ENCODE measurements around the gene WWOX.

GRCh38 chr16:79169239-79169638 is 1069.8 kb downstream of the WWOX start:
- TF ChIP-seq, protein P1, sequence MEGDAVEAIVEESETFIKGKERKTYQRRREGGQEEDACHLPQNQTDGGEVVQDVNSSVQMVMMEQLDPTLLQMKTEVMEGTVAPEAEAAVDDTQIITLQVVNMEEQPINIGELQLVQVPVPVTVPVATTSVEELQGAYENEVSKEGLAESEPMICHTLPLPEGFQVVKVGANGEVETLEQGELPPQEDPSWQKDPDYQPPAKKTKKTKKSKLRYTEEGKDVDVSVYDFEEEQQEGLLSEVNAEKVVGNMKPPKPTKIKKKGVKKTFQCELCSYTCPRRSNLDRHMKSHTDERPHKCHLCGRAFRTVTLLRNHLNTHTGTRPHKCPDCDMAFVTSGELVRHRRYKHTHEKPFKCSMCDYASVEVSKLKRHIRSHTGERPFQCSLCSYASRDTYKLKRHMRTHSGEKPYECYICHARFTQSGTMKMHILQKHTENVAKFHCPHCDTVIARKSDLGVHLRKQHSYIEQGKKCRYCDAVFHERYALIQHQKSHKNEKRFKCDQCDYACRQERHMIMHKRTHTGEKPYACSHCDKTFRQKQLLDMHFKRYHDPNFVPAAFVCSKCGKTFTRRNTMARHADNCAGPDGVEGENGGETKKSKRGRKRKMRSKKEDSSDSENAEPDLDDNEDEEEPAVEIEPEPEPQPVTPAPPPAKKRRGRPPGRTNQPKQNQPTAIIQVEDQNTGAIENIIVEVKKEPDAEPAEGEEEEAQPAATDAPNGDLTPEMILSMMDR (optimal IDR thresholded peaks at IDR 0.05 in 1 of 3, IDR thresholded peaks at IDR 0.05 in 1 of 3, conservative IDR thresholded peaks at IDR 0.05 in 1 of 3; ENCODE audit: extremely low read depth in 1 of 3, insufficient read depth in 2 of 3, low read length in 3 of 3): no peak
- no peak for TF ChIP-seq EZH2 (IDR thresholded peaks at IDR 0.05; ENCODE audit: low read length)

Data from keratinocyte (primary cell).